Keratinocyte (primary cell): ENCODE data around the gene TUSC2. TPM values are rescaled to one million over a fixed set of nuclear protein-coding genes. Genes with fewer than 3 reads are reported as not detected.
"Not testable (repeated sequence)": the region's sequence is repeated elsewhere in the genome, so short reads cannot be mapped to it uniquely, and the experiment has no call there.

Experiments used
- DNase-seq: peaks from one replicate; pipeline ENCODE4 v3.0.0-alpha.2; 2011; ENCODE audit warnings: low read depth, missing footprints, low spot score
- FAIRE-seq: peaks from 2 replicates; lab custom pipeline; 2011; peaks lifted over from hg19 to GRCh38; lab: Jason Lieb, UNC
- H2AFZ ChIP-seq: 2 replicates; pipeline ENCODE4 v1.6.0; 2012; ENCODE audit warnings: low read length, control low read depth, inconsistent platforms; ENCODE audit not compliant: control insufficient read depth
- H3K27ac ChIP-seq: 2 replicates; pipeline ENCODE4 v1.5.1; 2011; ENCODE audit warnings: low read length; ENCODE audit not compliant: control insufficient read depth, insufficient read depth
- H3K27me3 ChIP-seq: 3 replicates; pipeline ENCODE4 v1.6.0; 2011; ENCODE audit warnings: low read length; ENCODE audit not compliant: control insufficient read depth, insufficient read depth; ENCODE audit errors: extremely low read depth
- H3K36me3 ChIP-seq, 2 experiments: 2 replicates in 1 of 2; 3 replicates in 1 of 2; pipeline ENCODE4 v1.5.1; 2011; ENCODE audit warnings: low read length in 2 of 2, mild to moderate bottlenecking in 1 of 2; ENCODE audit not compliant: control insufficient read depth in 2 of 2, insufficient read depth in 2 of 2; ENCODE audit errors: extremely low read depth in 1 of 2
- H3K4me1 ChIP-seq: 3 replicates; pipeline ENCODE4 v1.5.1; 2011; ENCODE audit warnings: low read length; ENCODE audit not compliant: control insufficient read depth, insufficient read depth; ENCODE audit errors: extremely low read depth
- H3K4me2 ChIP-seq: 3 replicates; pipeline ENCODE4 v1.6.0; 2011; ENCODE audit warnings: low read depth, low read length; ENCODE audit not compliant: control insufficient read depth, insufficient read depth; ENCODE audit errors: extremely low read depth
- H3K4me3 ChIP-seq, 3 experiments: fragments of 200-600 bp in 1 of 3; sonication (generic) in 1 of 3; 2 replicates in 2 of 3; 3 replicates in 1 of 3; pipeline ENCODE4 v1.5.1; 2011 to 2016; ENCODE audit warnings: low read length in 3 of 3, mild to moderate bottlenecking in 3 of 3, control low read depth in 2 of 3, inconsistent platforms in 1 of 3, low read depth in 1 of 3, mixed read lengths in 1 of 3, mixed run types in 1 of 3, moderate library complexity in 1 of 3; ENCODE audit not compliant: control insufficient read depth in 2 of 3, insufficient read depth in 2 of 3; ENCODE audit errors: extremely low read depth in 1 of 3
- H3K79me2 ChIP-seq: 2 replicates; pipeline ENCODE4 v1.6.0; 2012; ENCODE audit warnings: low read length; ENCODE audit not compliant: control insufficient read depth, insufficient read depth
- H3K9ac ChIP-seq: 3 replicates; pipeline ENCODE4 v1.6.0; 2011; ENCODE audit warnings: low read length; ENCODE audit not compliant: control insufficient read depth, insufficient read depth; ENCODE audit errors: extremely low read depth
- H3K9me1 ChIP-seq: 3 replicates; pipeline ENCODE4 v1.6.0; 2011; ENCODE audit warnings: low read length; ENCODE audit not compliant: control insufficient read depth, insufficient read depth; ENCODE audit errors: extremely low read depth
- H3K9me3 ChIP-seq: 2 replicates; pipeline ENCODE4 v1.5.1; 2012; ENCODE audit warnings: low read depth, low read length; ENCODE audit not compliant: control insufficient read depth
- H4K20me1 ChIP-seq: 3 replicates; pipeline ENCODE4 v1.6.0; 2011; ENCODE audit warnings: low read length; ENCODE audit not compliant: control insufficient read depth, insufficient read depth; ENCODE audit errors: extremely low read depth
- CTCF ChIP-seq, 3 experiments: IDR thresholded peaks in 1 of 3; conservative IDR thresholded peaks in 1 of 3; optimal IDR thresholded peaks in 1 of 3; 2 replicates in 2 of 3; 3 replicates in 1 of 3; pipeline versions ENCODE3 to v1.5.1; 2011; ENCODE audit warnings: low read length in 3 of 3, mild to moderate bottlenecking in 3 of 3, moderate library complexity in 2 of 3, control low read depth in 1 of 3, inconsistent platforms in 1 of 3; ENCODE audit not compliant: insufficient read depth in 2 of 3; ENCODE audit errors: extremely low read depth in 1 of 3
- EZH2 ChIP-seq: IDR thresholded peaks from one replicate; pipeline ENCODE4 v1.6.1; 2012; ENCODE audit warnings: inconsistent platforms, mild to moderate bottlenecking, low read length, moderate library complexity
- dilution Hi-C: fragments of 300-500 bp; cut with MboI; formaldehyde crosslinking; loops from one replicate; pipeline ENCODE4 v1.7.0; 2020; ENCODE audit warnings: low sequenced_read_pairs; ENCODE audit not compliant: extremely low pct_ligation_motif_present
- polyA plus RNA-seq, 5 experiments: library from polyadenylated mRNA; depleted of rRNA in 3 of 5; stranded (reverse) in 3 of 5; stranded (forward) in 1 of 5; unstranded in 1 of 5; fragments of >200 nt; gene quantifications; 1 replicate in 1 of 5; 2 replicates in 3 of 5; 3 replicates in 1 of 5; pipeline versions ENCODE4 v1.2.1 to v1.2.3, GENCODE V29; 2011 to 2012; ENCODE audit warnings: missing spikeins in 2 of 5, low read depth in 1 of 5, low replicate concordance in 1 of 5

The TUSC2 gene
- polyA plus RNA-seq, 1 donor (not counting 4 experiments of a cell fraction or from before 2014, with no cell fraction given) = 30.5 TPM

GRCh38 chr3:50314342-50314741 is 13.7 kb downstream of the TUSC2 start:
- dilution Hi-C loops = no loop called here
- H4K20me1 ChIP-seq = no peaks in the 10 kb centered on the region
- H3K36me3 ChIP-seq = peaks cover 11 to 20% of the 10 kb centered on the region in 2 experiments
- no peak for FAIRE-seq
- H3K9me3 ChIP-seq = no peaks in the 10 kb centered on the region
- no peak overlapping the region for H2AFZ ChIP-seq
- DNase-seq = no peak
- H3K4me3 ChIP-seq = no peak overlapping the region
- no peak for TF ChIP-seq CTCF (optimal IDR thresholded peaks at IDR 0.05 in 1 of 3, IDR thresholded peaks at IDR 0.05 in 1 of 3, conservative IDR thresholded peaks at IDR 0.05 in 1 of 3; ENCODE audit: extremely low read depth in 1 of 3, insufficient read depth in 2 of 3, low read length in 3 of 3)
- no peak for TF ChIP-seq EZH2
- H3K27me3 ChIP-seq = no peaks in the 10 kb centered on the region
- peaks cover 19% of the 10 kb centered on the region for H3K79me2 ChIP-seq
- H3K27ac ChIP-seq = no peak overlapping the region
- peaks cover 45% of the 10 kb centered on the region for H3K4me1 ChIP-seq
- H3K9me1 ChIP-seq = peaks cover 7% of the 10 kb centered on the region
- H3K4me2 ChIP-seq = no peak overlapping the region
- no peak overlapping the region for H3K9ac ChIP-seq

- H3K4me2 ChIP-seq, H4K20me1 ChIP-seq, FAIRE-seq, H3K27me3 ChIP-seq, H3K36me3 ChIP-seq, H3K9me1 ChIP-seq, H3K9me3 ChIP-seq, H2AFZ ChIP-seq, H3K79me2 ChIP-seq, dilution Hi-C loops, H3K27ac ChIP-seq, DNase-seq: not testable (repeated sequence)
- H3K4me3 ChIP-seq = peak overlapping the region in 1 of 3 experiments; percentile 41
- H3K9ac ChIP-seq = peak overlapping the region; percentile 56
- H3K4me1 ChIP-seq = peaks cover 24% of the 10 kb centered on the region
These were observed 16.0 kb downstream of the TUSC2 start for GRCh38 chr3:50312041-50312440.

GRCh38 chr3:50304601-50305000 is 23.4 kb downstream of the TUSC2 start:
- Histone ChIP-seq H3K9ac (peak overlapping the region; percentile 1), H3K4me1 (peaks cover 33% of the 10 kb centered on the region), H3K9me3 (no peaks in the 10 kb centered on the region), H3K4me2 (no peak overlapping the region), H3K27ac (peak overlapping the region; percentile 73), H3K79me2 (peaks cover 3% of the 10 kb centered on the region), H3K4me3 (no peak overlapping the region), H3K9me1 (peaks cover 2% of the 10 kb centered on the region), H4K20me1 (no peaks in the 10 kb centered on the region), H3K36me3 (no peaks in the 10 kb centered on the region), H3K27me3 (no peaks in the 10 kb centered on the region), H2AFZ (no peak overlapping the region)
- TF ChIP-seq CTCF (optimal IDR thresholded peaks at IDR 0.05 in 1 of 3, IDR thresholded peaks at IDR 0.05 in 1 of 3, conservative IDR thresholded peaks at IDR 0.05 in 1 of 3; ENCODE audit: extremely low read depth in 1 of 3, insufficient read depth in 2 of 3, low read length in 3 of 3) = no peak
- no peak for TF ChIP-seq EZH2
- dilution Hi-C loops = no loop called here
- DNase-seq (no peak), FAIRE-seq (peak; percentile 79)
